Amniotic epithelial cell (primary cell): ENCODE data around the gene GDF3.
"Not testable (repeated sequence)": the region's sequence is repeated elsewhere in the genome, so short reads cannot be mapped to it uniquely, and the experiment has no call there.

Experiments
- DNase-seq: peaks from one replicate; pipeline ENCODE4 v3.0.0-alpha.2; 2010; ENCODE audit warnings: low read depth

The GDF3 gene

DNA sequence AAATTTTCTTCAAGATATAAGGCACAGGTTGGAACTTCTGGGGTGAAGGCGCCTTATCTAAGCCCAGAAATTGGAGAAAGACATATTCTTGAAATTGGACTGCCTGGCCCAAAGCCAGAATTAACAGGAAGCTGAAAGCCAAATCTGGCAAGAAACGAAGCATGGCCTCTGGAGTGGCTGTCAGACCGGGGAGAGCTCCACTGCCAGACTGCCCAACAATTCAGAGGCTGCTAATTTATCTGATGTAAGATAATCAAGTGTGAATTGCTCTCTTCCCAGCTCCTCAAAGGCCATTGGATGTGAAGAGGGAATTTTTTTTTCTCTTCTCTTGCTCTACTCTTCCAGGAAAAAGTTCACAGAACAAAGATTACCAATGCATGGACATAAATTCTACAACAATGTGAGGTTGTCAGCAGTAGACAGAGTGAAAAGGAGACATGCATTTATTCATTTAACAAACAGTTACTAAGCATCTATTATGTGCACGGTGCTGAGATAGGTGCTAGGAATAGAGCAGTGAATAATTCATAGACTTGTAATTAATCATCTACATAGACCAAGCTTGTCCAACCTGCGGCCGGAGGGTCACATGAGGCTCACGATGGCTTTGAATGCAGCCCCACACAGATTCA, at the start of gene GDF3:
GDF3 (minus strand) TSS at position 210 of the 632 bp plus-strand sequence; CDS start at position 163, 47 bp downstream.
- no peak for DNase-seq

DNA sequence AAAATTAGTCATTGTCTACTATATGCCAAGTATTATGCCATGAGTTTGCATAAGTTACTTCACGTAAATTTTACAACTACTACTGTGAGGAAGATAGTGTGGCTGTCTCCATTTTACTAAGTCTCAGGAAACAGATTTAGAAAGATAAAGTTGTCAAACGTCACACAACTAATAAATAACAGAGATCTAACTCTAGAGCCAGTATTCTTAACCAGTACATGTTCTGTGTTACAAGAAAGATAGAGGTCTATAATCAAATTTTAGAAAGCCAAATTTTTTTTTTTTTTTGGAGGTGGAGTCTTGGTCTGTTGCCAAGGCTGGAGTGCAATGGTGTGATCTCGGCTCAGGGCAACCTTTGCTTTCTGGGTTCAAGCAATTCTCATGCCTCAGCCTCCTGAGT, 37.4 kb upstream of the GDF3 start:
- DNase-seq: no peak

DNA sequence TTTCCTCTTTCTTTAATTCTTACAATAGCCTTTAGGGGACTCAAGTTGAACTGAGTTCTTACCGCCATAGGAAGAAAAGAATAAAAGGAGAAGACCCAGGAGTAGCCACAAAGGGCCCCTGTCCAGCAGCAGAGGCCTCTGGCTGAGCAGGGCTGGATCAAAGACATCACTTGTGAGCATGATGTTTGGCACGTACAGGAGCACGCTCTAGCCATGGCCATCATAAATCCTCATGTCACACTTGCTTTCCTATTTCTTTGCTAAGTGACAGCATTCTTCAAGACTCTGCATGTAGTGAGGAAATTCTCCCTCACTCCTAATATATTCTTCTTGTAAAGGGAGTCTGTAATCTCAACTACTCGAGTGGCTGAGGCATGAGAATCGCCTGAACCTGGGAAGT, 35.9 kb upstream of the GDF3 start:
- DNase-seq: no peak

DNA sequence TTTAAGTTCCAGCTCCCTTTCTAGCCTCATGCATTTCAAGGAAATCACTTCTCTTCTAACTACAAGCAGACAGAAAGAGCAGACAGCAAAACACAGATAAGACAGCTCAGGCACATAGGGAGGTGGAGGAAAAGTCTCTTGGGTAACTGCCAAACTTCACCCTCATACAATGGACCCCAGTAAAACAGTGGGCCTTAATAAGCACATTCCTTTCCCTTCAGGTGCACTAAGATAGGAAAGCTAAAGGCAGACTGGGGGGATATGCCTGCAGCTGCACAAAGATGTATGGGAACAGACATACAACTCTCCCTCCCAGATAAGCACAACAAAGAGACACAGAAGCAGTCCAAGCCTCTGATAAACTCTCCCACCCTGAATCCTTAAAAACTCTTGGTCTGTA, 35.4 kb upstream of the GDF3 start:
- not testable (repeated sequence) for DNase-seq

DNA sequence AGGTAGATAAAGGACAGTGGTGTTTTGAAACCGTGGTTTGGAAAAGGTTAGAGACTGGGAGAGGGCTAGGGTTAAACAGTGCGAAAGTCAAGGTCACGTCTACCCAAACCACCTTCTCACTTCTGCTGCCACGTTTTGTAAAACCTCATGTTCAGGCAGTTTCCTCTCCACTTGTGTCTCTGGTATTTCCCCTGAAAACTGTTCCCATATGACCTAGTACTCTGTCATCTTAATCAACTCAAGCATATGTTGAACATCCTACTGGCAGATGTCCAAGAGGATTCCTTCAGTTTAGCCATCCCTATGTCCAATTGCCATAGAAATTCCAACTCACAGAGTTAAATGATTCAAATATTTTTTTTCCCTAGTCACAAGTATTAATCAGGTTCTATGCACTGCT, 34.2 kb upstream of the GDF3 start:
- DNase-seq: no peak

DNA sequence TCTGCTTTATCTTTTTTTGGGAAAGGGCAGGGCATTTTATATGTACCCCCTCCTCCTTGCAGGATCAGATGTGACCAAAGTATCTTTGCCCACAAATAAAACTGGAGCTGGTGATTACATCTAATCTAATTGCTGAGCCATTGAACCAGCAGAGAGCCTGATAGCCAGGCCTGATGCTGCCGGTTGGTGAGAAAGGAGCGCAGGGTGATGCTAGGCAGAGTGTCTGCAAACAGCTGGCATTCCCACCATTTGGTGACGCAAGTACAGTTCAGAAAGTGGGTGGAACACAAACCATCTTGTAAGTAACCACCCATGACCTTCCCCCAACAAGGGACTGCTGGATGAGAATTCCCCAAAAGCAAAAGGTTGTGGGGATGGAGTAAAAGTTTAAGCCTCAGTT, 28.4 kb upstream of the GDF3 start:
- DNase-seq: no peak

DNA sequence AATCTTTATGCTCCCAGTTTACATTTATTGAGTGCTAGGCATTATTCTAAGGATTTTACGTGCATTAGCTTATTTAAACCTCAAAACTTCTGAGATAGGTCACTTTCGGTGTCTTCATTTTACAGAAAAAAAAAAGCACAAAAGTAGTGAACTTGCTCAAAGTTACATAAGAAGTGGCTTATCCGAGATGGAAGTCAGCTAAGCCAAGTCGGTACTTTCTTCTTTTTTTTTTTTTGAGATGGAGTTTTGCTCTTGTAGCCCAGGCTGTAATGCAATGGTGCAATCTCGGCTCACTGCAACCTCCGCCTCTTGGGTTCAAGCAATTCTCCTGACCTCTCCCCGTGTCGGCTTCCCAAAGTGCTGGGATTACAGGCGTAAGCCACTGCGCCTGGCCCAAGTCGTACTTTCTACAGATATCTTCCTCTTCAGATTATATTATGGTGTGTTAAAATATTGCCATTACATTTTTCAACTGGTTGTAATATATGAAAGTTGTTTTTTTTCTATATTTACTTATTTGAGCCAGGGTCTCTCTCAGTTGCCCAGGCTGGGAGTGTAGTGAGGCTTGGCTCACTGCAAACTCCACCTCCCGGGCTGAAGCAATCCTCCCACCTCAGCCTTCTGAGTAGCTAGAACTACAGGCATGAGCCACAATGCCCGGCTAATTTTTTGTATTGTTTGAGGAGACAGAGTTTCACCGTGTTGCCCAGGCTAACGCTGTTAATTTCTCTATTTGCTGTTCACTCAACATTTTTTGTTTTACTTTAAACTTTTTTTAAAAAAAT, 24.6 kb upstream of the GDF3 start:
- DNase-seq: no peak

DNA sequence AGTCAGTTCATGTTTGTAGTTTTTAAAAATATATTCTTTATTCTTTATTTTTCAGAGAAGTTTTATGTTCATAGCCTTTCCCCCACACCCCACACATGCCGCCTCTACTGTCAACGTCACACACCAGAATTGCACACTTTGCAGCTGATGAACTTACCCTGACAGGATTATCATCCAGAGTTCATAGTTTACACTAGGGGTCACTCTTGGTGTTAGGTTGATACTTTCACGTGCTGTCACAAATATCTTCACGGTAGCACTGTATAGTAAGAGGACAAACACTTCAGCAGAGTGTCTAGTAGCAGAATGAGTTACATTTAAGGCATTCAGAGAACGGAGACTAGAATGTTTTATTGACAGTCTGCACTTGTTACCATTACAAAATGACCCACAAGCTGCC, 20.8 kb upstream of the GDF3 start:
- DNase-seq: no peak

DNA sequence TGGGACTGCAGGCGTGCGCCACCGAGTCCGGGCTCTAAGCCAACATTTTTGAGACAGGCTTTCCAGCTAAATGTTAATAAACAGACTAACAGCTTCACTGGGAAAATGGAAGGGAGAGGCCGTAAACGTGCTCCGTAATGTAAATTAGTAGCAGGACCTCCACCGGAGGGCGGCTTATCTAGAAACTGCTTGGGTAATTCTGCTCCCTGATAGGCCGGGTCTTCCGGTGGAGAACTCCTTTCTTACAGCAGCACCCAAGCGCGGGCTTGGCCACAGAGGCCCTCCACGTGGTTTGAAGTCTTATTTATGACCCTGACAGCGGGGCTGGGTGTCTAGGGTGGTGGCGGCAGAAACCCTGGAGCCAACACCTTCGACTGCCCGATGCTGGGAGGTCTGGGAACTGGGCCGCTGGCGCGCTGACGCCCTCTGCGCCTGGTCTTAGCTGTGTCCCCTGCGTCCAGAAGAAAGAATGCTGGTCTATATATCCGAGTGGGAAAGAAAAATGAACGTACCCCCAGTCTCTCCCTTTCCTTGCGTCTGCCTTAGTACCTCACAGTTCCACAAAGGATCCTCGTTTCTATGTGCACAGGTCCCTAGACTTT, 17.4 kb upstream of the GDF3 start:
- no peak for DNase-seq

DNA sequence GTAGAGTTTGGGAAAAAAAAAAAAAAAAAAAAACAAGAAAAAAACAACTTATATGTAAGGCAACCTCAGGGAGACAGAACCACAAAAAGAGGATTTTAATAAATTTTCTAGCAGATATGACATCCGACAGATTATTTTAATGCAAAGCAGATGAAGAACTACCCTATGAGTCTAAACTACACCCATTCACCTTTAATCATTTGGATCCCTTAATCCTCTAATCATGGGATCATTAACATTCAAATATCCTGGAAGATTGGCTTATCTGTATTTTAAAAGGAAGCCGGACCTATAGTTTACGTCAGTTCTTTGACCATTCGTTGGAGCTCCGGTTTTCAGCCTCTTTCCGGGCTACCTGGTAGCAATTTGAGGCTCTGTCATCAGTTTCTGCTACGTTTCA, 15.6 kb upstream of the GDF3 start, which contains the start of gene DPPA3:
DPPA3 (plus strand) TSS at position 301 of the 400 bp plus-strand sequence. CDS start 138 bp downstream, outside the sequence.
- DNase-seq: no peak

DNA sequence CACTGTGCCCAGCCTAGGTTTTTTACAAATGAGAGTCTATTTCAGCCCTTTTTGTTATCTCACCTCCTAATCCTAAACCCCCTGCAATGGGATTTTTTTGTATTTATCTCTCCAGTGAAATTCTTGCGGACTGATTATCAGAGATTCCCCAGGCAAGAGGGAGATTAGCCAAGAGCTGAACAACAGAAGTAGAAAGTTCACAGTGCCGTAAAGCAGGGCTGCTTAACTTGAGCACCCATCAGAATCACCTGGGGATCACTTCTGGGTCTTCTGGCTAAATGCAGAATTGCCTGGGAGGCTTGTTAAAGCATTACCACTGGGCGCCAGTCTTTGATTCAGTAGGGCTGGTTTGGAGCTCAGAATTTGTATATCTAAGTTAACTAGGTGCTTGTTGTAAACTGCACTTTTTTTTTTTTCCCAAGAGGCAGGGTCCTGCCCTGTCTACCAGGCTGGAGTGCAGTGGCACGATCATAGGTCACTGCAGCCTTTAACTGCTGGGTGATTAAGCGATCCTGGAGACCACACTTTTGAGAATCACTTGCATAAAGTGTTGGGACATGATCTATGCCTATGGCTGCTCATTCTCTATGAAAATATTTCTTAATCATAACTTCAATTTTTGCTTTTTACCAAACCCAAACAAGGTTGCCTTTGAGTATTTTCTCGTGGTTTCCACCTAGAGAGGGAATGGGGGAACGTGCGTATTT, 14.5 kb upstream of the GDF3 start:
- no peak for DNase-seq

DNA sequence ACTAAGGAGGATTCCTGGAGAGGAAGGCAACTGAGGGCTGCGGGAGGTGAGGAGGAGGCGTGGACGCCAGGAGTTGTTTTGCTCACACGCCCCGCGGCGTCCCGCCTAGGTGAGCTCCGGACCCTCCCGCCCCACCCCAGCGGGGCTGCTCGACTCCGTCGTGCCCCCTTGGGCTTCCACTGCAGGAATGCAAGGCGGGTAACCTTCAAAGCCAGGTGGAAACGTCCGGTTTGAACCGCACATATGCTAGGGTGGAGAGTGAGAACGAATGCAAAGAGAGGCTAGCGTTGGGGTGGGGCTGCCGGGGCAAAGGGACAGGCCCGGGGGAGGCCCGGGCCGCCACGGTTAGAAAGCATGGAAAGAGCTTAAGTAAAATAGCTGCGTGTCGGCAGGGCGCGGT, 10.3 kb upstream of the GDF3 start:
- no peak for DNase-seq

DNA sequence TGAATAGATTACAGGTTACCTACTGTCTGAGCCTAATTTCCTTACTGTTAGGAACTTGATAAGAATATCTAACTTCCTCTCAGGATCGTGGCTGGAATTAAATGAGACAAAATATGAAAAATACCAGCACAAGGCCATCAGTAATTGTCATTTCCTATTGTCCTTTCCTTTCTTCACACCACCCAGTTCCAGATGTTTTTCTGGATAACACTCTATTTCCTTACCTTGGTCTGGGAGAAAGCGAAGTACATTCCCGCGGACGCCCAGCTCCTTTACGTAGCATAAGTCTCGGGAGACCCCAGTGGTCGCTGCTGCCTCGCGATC, 376 bp downstream of the GDF3 start:
- no peak for DNase-seq

DNA sequence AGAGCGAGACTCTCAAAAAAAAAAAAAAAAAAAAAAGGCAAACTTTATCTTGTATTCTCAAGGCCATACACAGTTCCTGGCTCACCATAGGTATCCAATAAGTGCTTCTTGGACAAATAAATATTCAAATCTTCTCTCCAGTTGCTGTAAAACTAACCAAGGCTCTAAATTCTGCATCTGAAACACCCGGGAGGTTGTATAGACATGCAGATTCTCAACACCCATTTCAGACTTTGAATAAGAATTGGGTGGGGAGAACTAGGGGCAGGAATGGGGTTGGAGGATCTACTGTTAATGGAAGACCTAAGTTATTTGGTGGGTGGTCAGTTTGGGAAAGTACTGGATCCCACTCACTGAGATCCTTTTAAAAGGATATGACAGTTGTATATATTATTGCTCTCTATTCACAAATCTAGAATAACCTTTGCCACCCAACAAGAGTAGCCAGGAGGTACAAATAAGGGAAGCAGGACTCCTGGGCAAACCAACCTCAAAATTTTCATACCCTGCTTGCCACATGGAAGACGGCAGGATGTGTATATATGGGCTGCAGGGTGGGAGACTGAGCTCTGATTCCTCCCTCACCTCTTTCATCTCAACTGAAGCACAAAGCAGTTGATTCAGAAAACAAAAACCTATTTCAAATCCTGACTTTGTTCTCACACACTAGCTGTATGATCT, 879 bp downstream of the GDF3 start:
- DNase-seq: no peak

DNA sequence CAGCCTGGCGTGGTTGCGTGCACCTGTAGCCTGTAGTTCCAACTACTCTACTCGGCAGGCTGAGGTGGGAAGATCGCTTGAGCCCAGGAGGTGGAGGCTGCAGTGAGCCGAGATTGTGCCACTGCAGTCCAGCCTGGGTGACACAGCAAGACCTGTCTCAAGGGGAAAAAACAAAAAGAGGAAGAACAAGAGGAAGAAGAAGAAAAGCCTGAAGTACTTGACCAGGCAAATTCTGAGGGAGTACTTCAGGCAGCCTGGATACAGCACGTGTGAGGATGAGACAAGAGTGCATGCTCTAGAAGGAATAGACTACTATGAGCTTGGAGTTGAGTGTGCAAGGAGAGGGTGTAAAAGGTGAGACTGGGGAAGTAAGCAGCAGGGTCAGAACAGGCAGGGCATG, 1.8 kb downstream of the GDF3 start:
- DNase-seq: no peak

DNA sequence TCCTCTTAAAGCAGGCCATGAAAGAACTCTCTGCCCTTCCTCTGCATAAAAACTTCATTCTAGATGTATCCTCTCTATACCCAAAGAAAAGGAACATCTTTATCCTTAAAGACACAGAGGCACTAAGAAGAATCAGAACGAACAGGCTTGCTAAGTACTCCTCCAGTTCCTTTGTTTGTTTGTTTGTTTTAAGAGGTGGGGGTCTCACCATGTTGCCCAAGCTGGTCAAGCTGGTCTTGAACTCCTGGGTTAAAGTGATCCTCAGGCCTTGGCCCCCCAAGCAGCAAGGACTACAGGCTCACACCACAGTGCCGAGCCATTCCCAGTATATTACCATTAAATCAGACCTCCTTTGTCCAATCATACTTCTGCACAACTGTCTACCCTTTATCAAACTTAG, 14.0 kb downstream of the GDF3 start:
- no peak for DNase-seq

DNA sequence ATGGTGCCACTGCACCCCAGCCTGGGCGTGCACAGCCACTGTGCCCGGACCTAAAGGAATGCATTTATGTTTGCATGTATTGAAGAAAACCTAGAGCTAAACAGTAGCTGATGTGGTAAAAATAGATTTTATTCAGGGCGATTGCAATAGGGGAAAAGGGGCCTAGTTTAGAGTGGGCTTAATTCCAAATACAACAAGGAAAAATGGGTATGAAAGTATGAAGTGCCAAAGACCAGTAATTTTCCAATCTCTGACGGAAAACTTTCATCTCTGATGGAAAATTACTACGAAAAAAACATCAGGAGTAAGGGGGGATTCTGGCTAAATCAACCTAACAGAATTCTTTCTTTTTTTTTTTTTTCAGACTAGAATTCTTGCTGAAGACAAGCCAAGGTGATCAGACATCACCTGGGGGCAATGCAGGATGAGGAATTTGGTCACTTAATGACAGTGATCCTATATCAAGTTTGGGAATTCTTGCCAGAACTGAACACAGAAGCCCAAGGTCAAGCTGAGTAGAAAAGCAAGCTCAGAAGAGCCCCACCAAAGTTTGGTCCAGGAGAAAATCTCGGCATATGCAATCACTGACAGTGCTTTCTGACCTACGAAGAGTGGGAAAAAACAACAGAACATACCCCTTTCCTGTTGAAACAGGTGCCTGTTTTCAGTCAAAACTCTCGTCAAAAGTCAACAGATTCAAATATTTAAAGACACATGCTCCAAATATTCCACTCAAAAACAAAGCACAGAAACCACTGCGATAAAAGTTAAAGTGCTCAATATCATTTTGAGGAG, 16.1 kb downstream of the GDF3 start:
- no peak for DNase-seq

DNA sequence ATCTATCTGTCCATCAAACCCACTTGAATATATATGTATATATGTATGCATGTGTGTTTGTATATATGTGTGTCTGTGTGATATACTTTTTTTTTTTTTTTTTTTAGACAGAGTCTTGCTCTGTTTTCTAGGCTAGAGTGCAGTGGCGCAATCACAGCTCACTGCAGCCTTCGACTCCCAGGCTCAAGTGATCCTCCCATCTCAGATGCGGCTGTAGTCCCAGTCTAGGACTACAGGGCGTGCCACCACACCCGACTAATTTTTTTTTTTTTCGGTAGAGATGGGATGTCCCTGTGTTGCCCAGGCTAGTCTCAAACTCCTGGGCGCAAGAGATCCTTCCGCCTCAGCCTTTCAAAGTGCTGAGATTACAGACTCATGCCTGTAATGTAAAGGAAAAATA, 16.8 kb downstream of the GDF3 start:
- DNase-seq: no peak

DNA sequence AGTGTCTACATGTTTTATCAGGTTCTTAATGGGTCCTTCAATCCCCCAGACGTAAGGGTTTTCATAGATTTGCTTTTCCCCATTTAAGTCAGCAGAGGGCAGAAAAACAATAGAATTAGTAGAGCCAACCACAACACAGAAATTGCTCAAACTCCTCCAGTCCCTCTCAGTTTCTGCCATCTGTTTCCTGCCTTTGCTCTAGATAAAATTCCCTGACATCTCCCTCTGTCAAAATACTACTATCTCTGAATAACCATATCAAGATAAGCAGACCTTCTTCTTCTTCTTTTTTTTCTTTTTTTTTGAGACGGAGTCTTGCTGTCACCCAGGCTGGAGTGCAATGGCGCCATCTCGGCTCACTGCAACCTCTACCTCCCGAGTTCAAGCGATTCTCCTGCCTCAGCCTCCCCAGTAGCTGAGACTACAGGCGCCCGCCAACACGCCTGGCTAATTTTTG, 18.1 kb downstream of the GDF3 start:
- DNase-seq: peak; percentile 27

DNA sequence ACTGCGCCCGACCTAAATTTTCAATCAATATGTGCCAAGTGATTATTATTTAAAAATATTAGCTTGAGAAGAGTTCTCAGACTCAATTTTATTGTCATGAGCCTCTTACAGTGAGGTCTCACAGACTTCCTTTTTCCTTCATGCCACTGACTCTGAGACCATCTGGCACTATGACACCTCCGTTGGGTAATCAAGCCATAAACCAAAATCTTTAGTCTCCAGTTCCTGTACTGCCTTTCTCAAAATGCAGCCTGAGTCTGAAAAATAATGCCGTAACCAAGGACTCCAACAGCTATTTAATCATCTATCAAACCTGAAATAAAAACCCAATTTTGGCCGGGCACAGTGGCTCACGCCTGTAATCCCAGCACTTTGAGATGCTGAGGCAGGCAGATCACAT, 20.1 kb downstream of the GDF3 start:
- not testable (repeated sequence) for DNase-seq

DNA sequence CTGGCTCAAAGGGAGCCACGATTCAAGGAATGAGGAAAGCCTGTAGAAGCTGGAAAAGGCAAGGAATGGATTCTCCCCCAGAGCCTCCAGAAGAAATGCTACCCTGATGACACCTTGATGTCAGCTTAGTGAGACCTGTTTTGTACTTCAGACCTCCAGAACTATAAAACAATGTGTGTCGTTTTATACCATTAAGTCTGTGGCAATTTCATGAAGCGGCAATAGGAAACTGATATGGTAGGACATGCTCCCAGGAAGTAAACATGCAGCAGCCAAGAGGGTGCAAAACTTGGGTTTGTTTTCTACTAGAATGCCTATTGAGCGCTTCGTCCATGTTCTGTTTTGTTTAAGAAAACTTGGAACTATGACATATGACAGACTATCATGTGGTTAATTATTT, 27.4 kb downstream of the GDF3 start:
- no peak for DNase-seq
